ENCODE results near the gene PRSS57. TPM values are rescaled to one million over a fixed set of nuclear protein-coding genes. Genes with fewer than 3 reads are reported as not detected.

Gene PRSS57
- polyA plus RNA-seq, 1 donor: 1.1 TPM

- no peaks in the 10 kb centered on the region for H3K27me3 ChIP-seq (ENCODE audit: control insufficient read depth, insufficient read depth, low read length)
- peaks cover 17% of the 10 kb centered on the region for H3K9me3 ChIP-seq (ENCODE audit: control insufficient read depth, low read depth, low read length)
- H3K36me3 ChIP-seq (ENCODE audit: control insufficient read depth, insufficient read depth, low read length): peaks cover 20% of the 10 kb centered on the region
- 52% methylated on average over 2 of the region's 50 CpGs for WGBS (ENCODE audit: insufficient coverage, low lambda C conversion rate)
- H3K4me3 ChIP-seq (ENCODE audit: low read length): no peak overlapping the region
- peaks cover 53% of the 10 kb centered on the region for H3K4me1 ChIP-seq (ENCODE audit: control insufficient read depth, insufficient read depth, low read length)
- H3K27ac ChIP-seq (ENCODE audit: low read length): no peak overlapping the region
- DNase-seq: no peak
These were observed 36.1 kb downstream of the PRSS57 start for GRCh38 chr19:658916-659839.

- peaks cover 45% of the 10 kb centered on the region for H3K4me1 ChIP-seq (ENCODE audit: control insufficient read depth, insufficient read depth, low read length)
- WGBS (ENCODE audit: insufficient coverage, low lambda C conversion rate): no CpG with 5 or more reads among the region's 33 CpGs
- H3K36me3 ChIP-seq (ENCODE audit: control insufficient read depth, insufficient read depth, low read length): peaks cover 29% of the 10 kb centered on the region
- H3K9me3 ChIP-seq (ENCODE audit: control insufficient read depth, low read depth, low read length): peaks cover 21% of the 10 kb centered on the region
- peak in 1 of 2 donors; percentile 47 for DNase-seq
- H3K4me3 ChIP-seq (ENCODE audit: low read length): no peak overlapping the region
- H3K27ac ChIP-seq (ENCODE audit: low read length): no peak overlapping the region
- H3K27me3 ChIP-seq (ENCODE audit: control insufficient read depth, insufficient read depth, low read length): no peaks in the 10 kb centered on the region
These were observed 37.0 kb downstream of the PRSS57 start for GRCh38 chr19:658059-658839.

- Histone ChIP-seq H3K27ac (ENCODE audit: low read length) (no peak overlapping the region), H3K4me1 (ENCODE audit: control insufficient read depth, insufficient read depth, low read length) (peaks cover 45% of the 10 kb centered on the region)
- no peak for DNase-seq
These were observed 37.6 kb downstream of the PRSS57 start for GRCh38 chr19:657611-658010.

GRCh38 chr19:656751-657559 is 38.3 kb downstream of the PRSS57 start:
- peaks cover 42% of the 10 kb centered on the region for H3K36me3 ChIP-seq (ENCODE audit: control insufficient read depth, insufficient read depth, low read length)
- no peak overlapping the region for H3K27ac ChIP-seq (ENCODE audit: low read length)
- peaks cover 20% of the 10 kb centered on the region for H3K9me3 ChIP-seq (ENCODE audit: control insufficient read depth, low read depth, low read length)
- peaks cover 45% of the 10 kb centered on the region for H3K4me1 ChIP-seq (ENCODE audit: control insufficient read depth, insufficient read depth, low read length)
- H3K27me3 ChIP-seq (ENCODE audit: control insufficient read depth, insufficient read depth, low read length): no peaks in the 10 kb centered on the region
- no CpG with 5 or more reads among the region's 43 CpGs for WGBS (ENCODE audit: insufficient coverage, low lambda C conversion rate)
- no peak for DNase-seq
- H3K4me3 ChIP-seq (ENCODE audit: low read length): no peak overlapping the region

More at GRCh38 chr19:657611-658010, 37.6 kb downstream of the PRSS57 start:
- peaks cover 20% of the 10 kb centered on the region for H3K9me3 ChIP-seq (ENCODE audit: control insufficient read depth, low read depth, low read length)
- no CpG with 5 or more reads among the region's 19 CpGs for WGBS (ENCODE audit: insufficient coverage, low lambda C conversion rate)
- peaks cover 35% of the 10 kb centered on the region for H3K36me3 ChIP-seq (ENCODE audit: control insufficient read depth, insufficient read depth, low read length)
- H3K27me3 ChIP-seq (ENCODE audit: control insufficient read depth, insufficient read depth, low read length): no peaks in the 10 kb centered on the region
- no peak overlapping the region for H3K4me3 ChIP-seq (ENCODE audit: low read length)

GRCh38 chr19:655691-656090 is 39.6 kb downstream of the PRSS57 start:
- no peak overlapping the region for H3K27ac ChIP-seq (ENCODE audit: low read length)
- H3K27me3 ChIP-seq (ENCODE audit: control insufficient read depth, insufficient read depth, low read length): no peaks in the 10 kb centered on the region
- H3K4me1 ChIP-seq (ENCODE audit: control insufficient read depth, insufficient read depth, low read length): peaks cover 35% of the 10 kb centered on the region
- H3K9me3 ChIP-seq (ENCODE audit: control insufficient read depth, low read depth, low read length): peaks cover 20% of the 10 kb centered on the region
- no peak for DNase-seq
- peaks cover 53% of the 10 kb centered on the region for H3K36me3 ChIP-seq (ENCODE audit: control insufficient read depth, insufficient read depth, low read length)
- no CpG with 5 or more reads among the region's 17 CpGs for WGBS (ENCODE audit: insufficient coverage, low lambda C conversion rate)
- H3K4me3 ChIP-seq (ENCODE audit: low read length): no peak overlapping the region

GRCh38 chr19:653425-653824 is 41.8 kb downstream of the PRSS57 start:
- no peak overlapping the region for H3K27ac ChIP-seq (ENCODE audit: low read length)
- peaks cover 15% of the 10 kb centered on the region for H3K9me3 ChIP-seq (ENCODE audit: control insufficient read depth, low read depth, low read length)
- WGBS (ENCODE audit: insufficient coverage, low lambda C conversion rate): 93% methylated on average over 3 of the region's 17 CpGs
- no peak overlapping the region for H3K4me3 ChIP-seq (ENCODE audit: low read length)
- no peak for DNase-seq
- H3K27me3 ChIP-seq (ENCODE audit: control insufficient read depth, insufficient read depth, low read length): no peaks in the 10 kb centered on the region
- H3K36me3 ChIP-seq (ENCODE audit: control insufficient read depth, insufficient read depth, low read length): peaks cover 69% of the 10 kb centered on the region
- peaks cover 14% of the 10 kb centered on the region for H3K4me1 ChIP-seq (ENCODE audit: control insufficient read depth, insufficient read depth, low read length)

- Histone ChIP-seq H3K27me3 (ENCODE audit: control insufficient read depth, insufficient read depth, low read length) (no peaks in the 10 kb centered on the region), H3K36me3 (ENCODE audit: control insufficient read depth, insufficient read depth, low read length) (peaks cover 70% of the 10 kb centered on the region), H3K27ac (ENCODE audit: low read length) (no peak overlapping the region), H3K4me1 (ENCODE audit: control insufficient read depth, insufficient read depth, low read length) (peaks cover 8% of the 10 kb centered on the region), H3K9me3 (ENCODE audit: control insufficient read depth, low read depth, low read length) (peaks cover 13% of the 10 kb centered on the region), H3K4me3 (ENCODE audit: low read length) (no peak overlapping the region)
- DNase-seq: no peak
- no CpG with 5 or more reads among the region's 54 CpGs for WGBS (ENCODE audit: insufficient coverage, low lambda C conversion rate)
These were observed 42.5 kb downstream of the PRSS57 start for GRCh38 chr19:652467-653389.

- H3K4me3 ChIP-seq (ENCODE audit: low read length): no peak overlapping the region
- DNase-seq: no peak
- H3K9me3 ChIP-seq (ENCODE audit: control insufficient read depth, low read depth, low read length): peaks cover 10% of the 10 kb centered on the region
- no CpG with 5 or more reads among the region's 24 CpGs for WGBS (ENCODE audit: insufficient coverage, low lambda C conversion rate)
- peaks cover 70% of the 10 kb centered on the region for H3K36me3 ChIP-seq (ENCODE audit: control insufficient read depth, insufficient read depth, low read length)
- peaks cover under 1% of the 10 kb centered on the region for H3K4me1 ChIP-seq (ENCODE audit: control insufficient read depth, insufficient read depth, low read length)
- H3K27me3 ChIP-seq (ENCODE audit: control insufficient read depth, insufficient read depth, low read length): no peaks in the 10 kb centered on the region
- no peak overlapping the region for H3K27ac ChIP-seq (ENCODE audit: low read length)
These were observed 43.3 kb downstream of the PRSS57 start for GRCh38 chr19:651991-652390.

GRCh38 chr19:651114-651818 is 44.0 kb downstream of the PRSS57 start:
- Histone ChIP-seq H3K27ac (ENCODE audit: low read length) (no peak overlapping the region), H3K4me3 (ENCODE audit: low read length) (no peak overlapping the region), H3K9me3 (ENCODE audit: control insufficient read depth, low read depth, low read length) (peaks cover 9% of the 10 kb centered on the region), H3K4me1 (ENCODE audit: control insufficient read depth, insufficient read depth, low read length) (no peaks in the 10 kb centered on the region), H3K27me3 (ENCODE audit: control insufficient read depth, insufficient read depth, low read length) (no peaks in the 10 kb centered on the region), H3K36me3 (ENCODE audit: control insufficient read depth, insufficient read depth, low read length) (peaks cover 74% of the 10 kb centered on the region)
- no CpG with 5 or more reads among the region's 58 CpGs for WGBS (ENCODE audit: insufficient coverage, low lambda C conversion rate)
- no peak for DNase-seq
